Transverse colon (tissue), 4 donors: ENCODE results near the gene FOSL1. TPM values are rescaled to one million over a fixed set of nuclear protein-coding genes. Genes with fewer than 3 reads are reported as not detected.

Experiments used
- DNase-seq: peaks from one replicate; pipeline ENCODE4 v3.0.0-alpha.2; 2019
- H3K27ac ChIP-seq, 4 donors: fragments of 200-600 bp; sonication (generic); 2 replicates each; pipeline ENCODE4 v1.5.1; 2016 to 2018; ENCODE audit warnings: inconsistent platforms in 4 of 4
- H3K27me3 ChIP-seq: fragments of 200-600 bp; sonication (generic); 2 replicates; pipeline ENCODE4 v1.5.1; 2017; ENCODE audit warnings: inconsistent platforms
- H3K36me3 ChIP-seq, 4 donors: fragments of 200-600 bp; sonication (generic); 2 replicates each; pipeline ENCODE4 v1.5.1; 2017 to 2019; ENCODE audit warnings: inconsistent platforms in 4 of 4
- H3K4me1 ChIP-seq, 4 donors: fragments of 200-600 bp; sonication (generic); 2 replicates each; pipeline ENCODE4 v1.5.1; 2017 to 2020; ENCODE audit warnings: inconsistent platforms in 4 of 4
- H3K4me3 ChIP-seq, 4 donors: fragments of 200-600 bp; sonication (generic); 1 replicate in 1 of 4; 2 replicates in 3 of 4; pipeline versions ENCODE4 v1.5.1 to v1.6.1; 2017 to 2019; ENCODE audit warnings: inconsistent platforms in 4 of 4
- H3K9me3 ChIP-seq, 2 donors: fragments of 200-600 bp; sonication (generic); 2 replicates each; pipeline ENCODE4 v1.5.1; 2017 to 2019; ENCODE audit warnings: inconsistent platforms in 2 of 2
- EP300 ChIP-seq: sonication (generic); formaldehyde crosslinking; IDR thresholded peaks from one replicate; pipeline ENCODE4 v1.6.1; 2017; ENCODE audit warnings: antibody characterized with exemption, low read depth
- POLR2A ChIP-seq: fragments of 450-650 bp; IDR thresholded peaks from one replicate; pipeline ENCODE4 v1.6.1; 2016; ENCODE audit warnings: antibody characterized with exemption, mild to moderate bottlenecking, moderate library complexity
- POLR2AphosphoS5 ChIP-seq, 3 donors: sonication (generic); formaldehyde crosslinking; IDR thresholded peaks; one replicate each; pipeline ENCODE4 v1.6.1; 2016; ENCODE audit warnings: antibody characterized with exemption in 3 of 3
- WGBS, 2 donors: methylation state at CpG; one replicate each; pipeline ENCODE4 v1.1.5; 2018; ENCODE audit warnings: low coverage in 1 of 2; 5-methylcytosine and 5-hydroxymethylcytosine counted together
- in situ Hi-C, 4 donors: fragments of 200-750 bp; cut with MboI; loops; one replicate each; pipeline versions ENCODE4 v1.15.0 to v1.15.1; 2017; ENCODE audit warnings: low sequenced_read_pairs in 3 of 4, low pct_ligation_motif_present in 1 of 4, low pct_unique_long_range_greater_than_20kb in 1 of 4
- intact Hi-C: fragments of 100-400 bp; cut with DNase I; formaldehyde crosslinking; loops from one replicate; pipeline ENCODE4 v1.15.1; 2023; ENCODE audit warnings: low total_unique reads
- total RNA-seq, 4 donors: library from RNA; depleted of rRNA; stranded (reverse); fragments of >200 nt; gene quantifications; one replicate each; pipeline ENCODE4 v1.1.0, GENCODE V29; 2016
- TF ChIP-seq, protein P1 (sequence below), 5 experiments: fragments of 200-600 bp in 3 of 5; fragments of 450-650 bp in 2 of 5; sonication (generic) in 3 of 5; IDR thresholded peaks; 1 replicate in 2 of 5; 2 replicates in 3 of 5; pipeline ENCODE4 v1.5.1; 2016 to 2017; ENCODE audit warnings: antibody characterized with exemption in 5 of 5, inconsistent platforms in 3 of 5, mild to moderate bottlenecking in 2 of 5, moderate library complexity in 1 of 5

The FOSL1 gene
- total RNA-seq, 4 donors from 2014 or later: 1.2 to 11.6 TPM; not detected in 2

GRCh38 chr11:65882120-65883057 is 17.8 kb downstream of the FOSL1 start:
- Histone ChIP-seq H3K36me3 (peaks cover 0 to 5% (median 0%) of the 10 kb centered on the region in 4 donors), H3K4me1 (peaks cover 3 to 20% (median 6%) of the 10 kb centered on the region in 4 donors), H3K27me3 (no peaks in the 10 kb centered on the region), H3K9me3 (no peaks in the 10 kb centered on the region), H3K27ac (no peak overlapping the region), H3K4me3 (no peak overlapping the region)
- peak; percentile 6 for DNase-seq
- in situ Hi-C loops: loop anchor here in 3 of 4 donors (10.0 to 25.0 kb wide), 2 partner anchors 102 to 105 kb away; no protein-coding TSS in a partner anchor
- WGBS, 2 donors: 90% methylated on average over 26 of the region's 30 CpGs; no CpG with 5 or more reads in 1 of the 2 donors
- no peak for TF ChIP-seq EP300
- TF ChIP-seq, protein P1, sequence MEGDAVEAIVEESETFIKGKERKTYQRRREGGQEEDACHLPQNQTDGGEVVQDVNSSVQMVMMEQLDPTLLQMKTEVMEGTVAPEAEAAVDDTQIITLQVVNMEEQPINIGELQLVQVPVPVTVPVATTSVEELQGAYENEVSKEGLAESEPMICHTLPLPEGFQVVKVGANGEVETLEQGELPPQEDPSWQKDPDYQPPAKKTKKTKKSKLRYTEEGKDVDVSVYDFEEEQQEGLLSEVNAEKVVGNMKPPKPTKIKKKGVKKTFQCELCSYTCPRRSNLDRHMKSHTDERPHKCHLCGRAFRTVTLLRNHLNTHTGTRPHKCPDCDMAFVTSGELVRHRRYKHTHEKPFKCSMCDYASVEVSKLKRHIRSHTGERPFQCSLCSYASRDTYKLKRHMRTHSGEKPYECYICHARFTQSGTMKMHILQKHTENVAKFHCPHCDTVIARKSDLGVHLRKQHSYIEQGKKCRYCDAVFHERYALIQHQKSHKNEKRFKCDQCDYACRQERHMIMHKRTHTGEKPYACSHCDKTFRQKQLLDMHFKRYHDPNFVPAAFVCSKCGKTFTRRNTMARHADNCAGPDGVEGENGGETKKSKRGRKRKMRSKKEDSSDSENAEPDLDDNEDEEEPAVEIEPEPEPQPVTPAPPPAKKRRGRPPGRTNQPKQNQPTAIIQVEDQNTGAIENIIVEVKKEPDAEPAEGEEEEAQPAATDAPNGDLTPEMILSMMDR (IDR thresholded peaks at IDR 0.05): no peak
- no peak for TF ChIP-seq POLR2AphosphoS5 (IDR thresholded peaks at IDR 0.05)
- no peak for TF ChIP-seq POLR2A
- intact Hi-C loops: loop anchor here (5.0 kb wide), 1 partner anchor 110 kb away; no protein-coding TSS in a partner anchor

DNA sequence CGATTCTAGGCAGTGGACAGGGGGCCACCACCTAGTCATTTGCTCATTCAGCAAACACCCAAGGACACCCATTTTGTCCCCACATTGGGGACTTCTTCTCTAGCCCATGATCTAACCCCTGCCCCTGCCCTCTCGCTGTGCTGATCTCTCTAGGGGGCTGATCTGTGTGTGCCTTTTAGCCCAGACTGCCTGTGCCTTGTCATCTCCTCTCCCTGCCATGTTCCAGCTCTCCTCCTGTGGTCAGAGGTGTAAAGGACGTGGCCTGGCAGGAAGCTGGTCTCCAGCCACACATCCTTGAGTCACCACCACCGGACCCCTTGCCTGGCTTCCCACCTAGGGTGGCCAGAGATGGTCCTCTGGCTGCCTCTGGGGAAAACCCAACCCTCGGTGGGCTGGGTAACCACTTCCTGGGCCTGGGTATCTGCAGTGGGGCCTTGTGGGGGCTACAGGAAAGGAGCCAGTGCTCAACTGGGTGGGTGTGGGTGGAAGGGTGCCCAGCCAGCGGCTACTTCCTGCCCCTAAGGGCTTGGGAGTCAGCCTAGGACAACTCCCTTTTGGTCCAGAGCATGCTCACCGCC is 19.3 kb downstream of the FOSL1 start:
- Histone ChIP-seq H3K27me3 (no peaks in the 10 kb centered on the region), H3K27ac (no peak overlapping the region), H3K4me3 (no peak overlapping the region), H3K36me3 (peaks cover 0 to 5% (median 0%) of the 10 kb centered on the region in 4 donors), H3K9me3 (no peaks in the 10 kb centered on the region), H3K4me1 (peaks cover 0 to 10% (median 3%) of the 10 kb centered on the region in 4 donors)
- TF ChIP-seq, protein P1 (IDR thresholded peaks at IDR 0.05): no peak
- TF ChIP-seq POLR2AphosphoS5 (IDR thresholded peaks at IDR 0.05) (no peak), POLR2A (no peak), EP300 (no peak)
- intact Hi-C loops (loop anchor here (5.0 kb wide), 1 partner anchor 111 kb away; no protein-coding TSS in a partner anchor), in situ Hi-C loops (loop anchor here in 3 of 4 donors (10.0 to 25.0 kb wide), 2 partner anchors 104 to 106 kb away; no protein-coding TSS in a partner anchor)
- no peak for DNase-seq
- 66% methylated on average over 7 of the region's 7 CpGs; no CpG with 5 or more reads in 1 of the 2 donors for WGBS, 2 donors

- Histone ChIP-seq H3K9me3 (no peaks in the 10 kb centered on the region), H3K4me1 (peaks cover 0 to 7% (median 3%) of the 10 kb centered on the region in 4 donors), H3K4me3 (no peak overlapping the region), H3K27ac (no peak overlapping the region), H3K36me3 (peaks cover 0 to 5% (median 0%) of the 10 kb centered on the region in 4 donors), H3K27me3 (no peaks in the 10 kb centered on the region)
- TF ChIP-seq, protein P1 (IDR thresholded peaks at IDR 0.05): no peak
- no peak for TF ChIP-seq POLR2A
- no peak for TF ChIP-seq POLR2AphosphoS5 (IDR thresholded peaks at IDR 0.05)
- no peak for TF ChIP-seq EP300
- intact Hi-C loops (loop anchor here (5.0 kb wide), 1 partner anchor 112 kb away; no protein-coding TSS in a partner anchor), in situ Hi-C loops (loop anchor here in 3 of 4 donors (10.0 to 25.0 kb wide), 2 partner anchors 105 to 107 kb away; no protein-coding TSS in a partner anchor)
- 71% methylated on average over 7 of the region's 7 CpGs; no CpG with 5 or more reads in 1 of the 2 donors for WGBS, 2 donors
- DNase-seq: no peak
Measured at GRCh38 chr11:65880027-65880426, 20.2 kb downstream of the FOSL1 start.
